ENCODE data around the gene EDC3. TPM values are rescaled to one million over a fixed set of nuclear protein-coding genes. Genes with fewer than 3 reads are reported as not detected.

EDC3 gene
- total RNA-seq, 1 donor from 2014 or later, result 42.9 TPM

- no peaks in the 10 kb centered on the region for H3K9me3 Mint-ChIP-seq (ENCODE audit: unreplicated experiment)
- TF ChIP-seq CTCF (IDR thresholded peaks at IDR 0.05), result no peak
- DNase-seq (ENCODE audit: extremely low spot score, unreplicated experiment), result no peak
- peaks cover 15% of the 10 kb centered on the region for H3K27me3 Mint-ChIP-seq (ENCODE audit: unreplicated experiment)
- H3K27ac Mint-ChIP-seq (ENCODE audit: unreplicated experiment), result no peak overlapping the region
- no peak overlapping the region for H3K4me3 Mint-ChIP-seq (ENCODE audit: unreplicated experiment)
- peaks cover 10% of the 10 kb centered on the region for H3K4me1 Mint-ChIP-seq (ENCODE audit: unreplicated experiment)
- no peaks in the 10 kb centered on the region for H3K36me3 Mint-ChIP-seq (ENCODE audit: unreplicated experiment)
Observed at GRCh38 chr15:74611834-74612233, 84.0 kb downstream of the EDC3 start.

GRCh38 chr15:74611341-74611740 is 84.5 kb downstream of the EDC3 start:
- peaks cover 15% of the 10 kb centered on the region for H3K27me3 Mint-ChIP-seq (ENCODE audit: unreplicated experiment)
- DNase-seq (ENCODE audit: extremely low spot score, unreplicated experiment), result no peak
- no peak for TF ChIP-seq CTCF (IDR thresholded peaks at IDR 0.05)
- H3K27ac Mint-ChIP-seq (ENCODE audit: unreplicated experiment), result no peak overlapping the region
- H3K9me3 Mint-ChIP-seq (ENCODE audit: unreplicated experiment), result no peaks in the 10 kb centered on the region
- H3K36me3 Mint-ChIP-seq (ENCODE audit: unreplicated experiment), result no peaks in the 10 kb centered on the region
- peaks cover 5% of the 10 kb centered on the region for H3K4me1 Mint-ChIP-seq (ENCODE audit: unreplicated experiment)
- H3K4me3 Mint-ChIP-seq (ENCODE audit: unreplicated experiment), result no peak overlapping the region

GRCh38 chr15:74610302-74610951 is 85.4 kb downstream of the EDC3 start:
- H3K27ac Mint-ChIP-seq (ENCODE audit: unreplicated experiment), result no peak overlapping the region
- DNase-seq (ENCODE audit: extremely low spot score, unreplicated experiment), result no peak
- no peak overlapping the region for H3K4me3 Mint-ChIP-seq (ENCODE audit: unreplicated experiment)
- H3K4me1 Mint-ChIP-seq (ENCODE audit: unreplicated experiment), result peaks cover 5% of the 10 kb centered on the region
- peaks cover 15% of the 10 kb centered on the region for H3K27me3 Mint-ChIP-seq (ENCODE audit: unreplicated experiment)
- no peaks in the 10 kb centered on the region for H3K36me3 Mint-ChIP-seq (ENCODE audit: unreplicated experiment)
- TF ChIP-seq CTCF (IDR thresholded peaks at IDR 0.05), result no peak
- no peaks in the 10 kb centered on the region for H3K9me3 Mint-ChIP-seq (ENCODE audit: unreplicated experiment)

GRCh38 chr15:74609938-74610301 is 85.9 kb downstream of the EDC3 start:
- DNase-seq (ENCODE audit: extremely low spot score, unreplicated experiment), result no peak
- H3K9me3 Mint-ChIP-seq (ENCODE audit: unreplicated experiment), result no peaks in the 10 kb centered on the region
- TF ChIP-seq CTCF (IDR thresholded peaks at IDR 0.05), result no peak
- H3K4me3 Mint-ChIP-seq (ENCODE audit: unreplicated experiment), result no peak overlapping the region
- H3K27me3 Mint-ChIP-seq (ENCODE audit: unreplicated experiment), result peaks cover 15% of the 10 kb centered on the region
- H3K4me1 Mint-ChIP-seq (ENCODE audit: unreplicated experiment), result peaks cover 5% of the 10 kb centered on the region
- H3K27ac Mint-ChIP-seq (ENCODE audit: unreplicated experiment), result no peak overlapping the region
- no peaks in the 10 kb centered on the region for H3K36me3 Mint-ChIP-seq (ENCODE audit: unreplicated experiment)

- Mint-ChIP-seq H3K4me1 (ENCODE audit: unreplicated experiment) (no peaks in the 10 kb centered on the region), H3K27ac (ENCODE audit: unreplicated experiment) (no peak overlapping the region), H3K36me3 (ENCODE audit: unreplicated experiment) (no peaks in the 10 kb centered on the region), H3K27me3 (ENCODE audit: unreplicated experiment) (peaks cover 15% of the 10 kb centered on the region), H3K9me3 (ENCODE audit: unreplicated experiment) (no peaks in the 10 kb centered on the region), H3K4me3 (ENCODE audit: unreplicated experiment) (no peak overlapping the region)
- DNase-seq (ENCODE audit: extremely low spot score, unreplicated experiment), result no peak
- TF ChIP-seq CTCF (IDR thresholded peaks at IDR 0.05), result no peak
Observed at GRCh38 chr15:74608786-74609185, 87.0 kb downstream of the EDC3 start.
